ENCODE data around the gene PGM1.

Gene PGM1

DNA sequence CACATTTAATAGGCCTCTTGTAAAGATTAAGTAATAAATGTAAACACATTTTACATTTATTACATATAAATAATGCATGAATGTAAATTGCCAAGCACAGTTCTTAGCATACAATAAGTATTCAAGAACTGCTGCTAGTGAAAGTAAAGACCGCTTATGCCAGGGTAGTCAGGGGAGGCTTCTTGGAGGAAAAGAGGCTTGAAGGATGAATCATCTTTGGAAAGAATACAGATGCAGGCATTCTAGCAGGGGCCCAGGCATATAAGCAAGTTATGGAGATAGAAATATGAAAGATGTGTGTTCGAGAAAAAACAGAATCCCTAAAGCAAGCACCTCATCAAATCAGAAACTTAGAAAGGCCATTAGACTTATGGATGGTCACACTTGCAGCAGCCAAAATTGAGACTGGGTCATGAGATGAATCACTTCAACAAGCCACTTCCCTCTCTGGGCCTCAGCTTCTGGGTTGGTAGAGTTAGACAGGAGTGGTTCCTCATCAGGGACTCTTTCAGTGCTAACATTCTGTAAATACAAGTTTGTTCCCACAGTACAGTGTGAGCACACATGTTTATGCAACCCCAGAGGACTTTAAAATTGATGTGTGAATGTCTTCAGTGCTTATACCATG lies 100.8 kb downstream of the PGM1 start:
- DNase-seq (ENCODE audit: low read depth in 2 of 2, low spot score in 1 of 2) = no peak

DNA sequence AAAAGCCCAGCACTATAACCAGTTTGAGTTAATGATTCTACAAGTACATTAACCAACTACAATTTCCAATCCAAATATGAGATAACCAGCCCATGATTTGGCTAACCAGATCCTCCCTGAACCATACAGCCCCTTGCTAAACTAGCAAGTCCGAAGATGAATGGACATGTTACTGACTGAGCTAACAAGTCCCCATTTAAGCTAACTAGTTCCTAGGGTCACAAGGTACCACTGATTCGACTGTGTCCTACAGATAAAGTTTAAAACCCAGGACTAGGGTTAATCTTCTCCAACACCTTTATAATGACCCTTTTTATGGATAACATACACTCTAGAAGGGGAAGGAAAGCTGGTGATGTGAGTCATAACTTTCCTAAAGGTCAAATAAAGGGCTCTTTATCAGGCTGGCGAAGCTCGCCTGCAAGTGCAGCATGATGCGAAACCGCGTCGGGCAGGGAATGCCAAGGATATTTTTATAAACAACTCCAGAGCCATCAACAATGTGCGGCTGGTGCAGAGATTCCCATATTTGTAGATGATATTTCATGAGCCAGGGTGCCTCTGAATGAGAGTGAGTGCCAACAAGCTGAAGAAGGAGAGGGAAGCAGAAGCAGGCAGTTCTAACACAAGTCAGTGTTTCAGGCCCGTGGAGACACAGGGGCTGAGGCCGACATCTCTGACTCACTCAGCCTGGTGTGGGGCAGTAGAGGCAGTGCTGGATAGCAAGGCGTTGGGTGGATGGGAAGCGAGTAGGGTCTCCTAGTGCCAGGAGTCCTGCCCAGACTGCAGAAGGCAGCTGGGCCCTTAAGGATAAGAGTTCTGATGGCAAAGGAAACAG lies 105.0 kb downstream of the PGM1 start:
- no peak for DNase-seq (ENCODE audit: low read depth in 2 of 2, low spot score in 1 of 2)

DNA sequence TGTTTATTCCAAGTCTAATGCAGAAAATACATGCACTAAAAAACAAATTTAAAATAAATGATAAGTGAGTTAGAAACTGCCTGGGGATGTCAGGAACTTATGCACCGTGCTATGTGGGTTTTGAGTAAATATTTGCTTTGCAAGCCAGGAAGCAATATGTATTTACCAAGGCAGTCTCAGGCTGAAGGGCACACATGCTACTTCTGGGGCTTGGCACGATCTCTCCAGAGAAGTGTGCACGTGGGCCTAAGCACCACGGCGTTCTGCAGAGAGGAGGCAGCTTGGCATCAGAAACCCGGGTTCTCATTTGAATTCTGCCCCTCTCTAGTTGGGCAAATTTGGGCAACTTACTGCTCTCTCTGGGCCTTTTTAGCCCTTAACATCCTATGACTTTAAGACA lies 108.0 kb downstream of the PGM1 start:
- no peak for DNase-seq (ENCODE audit: low read depth in 2 of 2, low spot score in 1 of 2)

DNA sequence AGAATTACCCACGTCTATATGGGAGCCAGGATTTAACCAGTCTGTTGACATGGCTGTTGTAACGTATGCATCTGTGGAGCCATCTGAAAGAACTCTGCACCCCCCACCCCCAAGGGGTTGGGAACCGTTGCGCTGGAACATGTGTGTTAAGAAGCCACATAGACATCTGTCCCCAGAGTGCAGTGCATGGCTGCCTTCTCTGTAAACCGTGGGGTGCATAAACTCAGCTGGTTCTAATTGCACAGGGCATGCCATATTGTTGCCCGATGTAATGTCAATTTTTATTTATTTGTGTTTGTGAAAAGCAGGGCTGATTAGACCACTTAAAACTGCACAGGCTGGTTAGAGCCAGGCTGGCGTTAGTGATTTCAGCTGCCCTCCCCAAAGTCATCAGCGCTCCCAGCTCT lies 110.5 kb downstream of the PGM1 start:
- DNase-seq (ENCODE audit: low read depth in 2 of 2, low spot score in 1 of 2) = no peak

DNA sequence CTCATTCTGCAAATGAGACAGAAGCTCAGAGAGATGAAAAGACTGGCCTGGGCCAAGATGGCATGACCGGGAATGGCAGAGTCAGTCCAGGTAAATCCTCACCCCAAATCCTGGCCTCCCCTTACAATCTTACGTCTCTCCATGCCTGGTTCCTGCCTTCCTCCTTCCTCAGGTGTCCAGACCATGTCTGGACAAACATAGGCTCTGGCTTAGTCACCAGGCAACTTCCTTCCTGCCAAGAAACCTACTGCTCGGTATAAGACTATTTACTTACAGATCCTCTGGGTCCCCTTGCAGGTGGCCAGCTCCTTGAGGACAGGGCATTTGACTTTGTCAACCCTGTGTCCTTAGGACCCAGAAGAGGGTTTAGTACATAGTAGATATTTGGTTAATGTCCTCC lies 111.2 kb downstream of the PGM1 start:
- no peak for DNase-seq (ENCODE audit: low read depth in 2 of 2, low spot score in 1 of 2)

DNA sequence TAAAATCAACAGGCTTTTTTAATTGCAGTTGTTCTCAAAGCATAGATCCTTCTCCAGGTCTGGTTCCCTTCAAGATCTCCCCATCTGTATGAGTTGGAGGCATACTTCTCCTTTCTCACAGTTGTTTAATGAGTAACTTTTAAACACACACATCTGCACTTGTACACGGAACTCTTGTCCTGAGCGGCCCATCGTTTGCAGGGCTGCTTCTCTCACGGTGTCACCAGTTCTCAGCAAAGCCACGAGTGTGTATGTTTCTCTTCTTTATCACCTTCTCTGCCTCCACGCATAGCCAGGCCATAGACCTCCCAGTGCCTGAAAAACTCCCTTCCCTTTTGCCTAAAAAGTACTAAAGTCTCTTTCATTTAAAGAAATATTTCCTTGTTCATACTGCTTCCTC lies 111.9 kb downstream of the PGM1 start:
- no peak for DNase-seq (ENCODE audit: low read depth in 2 of 2, low spot score in 1 of 2)

DNA sequence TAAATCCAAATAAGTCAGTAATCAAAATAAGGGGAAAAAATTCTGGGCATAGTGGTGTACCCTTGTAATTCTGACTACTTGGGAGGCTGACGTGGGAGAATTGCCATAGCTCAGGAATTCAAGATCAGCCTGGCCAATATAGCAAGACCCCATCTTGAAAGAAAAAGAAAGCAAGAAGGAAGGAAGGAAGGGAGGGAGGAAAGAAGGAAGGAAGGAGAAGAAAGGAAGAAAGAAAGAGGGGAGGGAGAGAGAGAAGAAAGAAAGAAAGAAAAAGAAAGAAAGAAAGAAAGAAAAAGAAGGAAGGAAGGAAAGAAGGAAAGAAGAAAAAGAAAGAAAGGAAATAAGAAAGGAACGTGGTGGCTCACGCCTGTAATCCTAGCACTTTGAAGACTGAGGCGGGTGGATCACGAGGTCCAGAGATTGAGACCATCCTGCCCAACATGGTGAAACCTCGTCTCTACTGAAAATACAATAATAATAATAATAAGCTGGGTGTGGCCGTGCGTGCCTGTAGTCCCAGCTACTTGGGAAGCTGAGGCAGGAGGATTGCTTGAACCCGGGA lies 116.1 kb downstream of the PGM1 start:
- DNase-seq (ENCODE audit: low read depth in 2 of 2, low spot score in 1 of 2) = no peak

All from stimulated activated CD8-positive, alpha-beta memory T cell treated with anti-CD3 and anti-CD28 coated beads, Interleukin-4, amount 100 ng/mL, for 1 hour (primary cell).